Neural cell (in vitro differentiated cells): ENCODE measurements around the gene STS. TPM values are rescaled to one million over a fixed set of nuclear protein-coding genes. Genes with fewer than 3 reads are reported as not detected.

Experiments
- H2AFZ ChIP-seq: fragments of 200-600, 300-800 bp; sonication (generic), shearing (Covaris generic); 2 replicates; pipeline ENCODE4 v1.6.0; 2014; ENCODE audit warnings: low read depth, mild to moderate bottlenecking, antibody characterized with exemption, low read length, moderate library complexity
- H3F3A ChIP-seq: fragments of 200-600 bp; shearing (Covaris generic); 2 replicates; pipeline ENCODE4 v1.6.1; 2016; ENCODE audit warnings: mild to moderate bottlenecking, moderate library complexity, mixed read lengths, antibody characterized with exemption, low read length; ENCODE audit not compliant: insufficient read depth, poor library complexity, severe bottlenecking
- H3K27ac ChIP-seq: fragments of 200-600, 300-800 bp; sonication (generic), shearing (Covaris generic); 2 replicates; pipeline ENCODE4 v1.5.1; 2014; ENCODE audit warnings: mild to moderate bottlenecking, low read length, moderate library complexity
- H3K27me3 ChIP-seq: fragments of 300-800, 200-600 bp; sonication (generic), shearing (Covaris generic); 2 replicates; pipeline ENCODE4 v1.6.0; 2014; ENCODE audit warnings: mild to moderate bottlenecking, low read depth, low read length, moderate library complexity; ENCODE audit not compliant: insufficient read depth
- H3K36me3 ChIP-seq: fragments of 300-800, 200-600 bp; sonication (generic), shearing (Covaris generic); 2 replicates; pipeline ENCODE4 v1.5.1; 2014; ENCODE audit warnings: mild to moderate bottlenecking, antibody characterized with exemption, low read length, moderate library complexity; ENCODE audit not compliant: insufficient read depth
- H3K4me2 ChIP-seq: fragments of 300-800, 200-600 bp; sonication (generic), shearing (Covaris generic); 2 replicates; pipeline ENCODE4 v1.6.0; 2014; ENCODE audit warnings: mild to moderate bottlenecking, low read length
- H3K4me3 ChIP-seq: fragments of 300-800, 200-600 bp; sonication (generic), shearing (Covaris generic); 2 replicates; pipeline ENCODE4 v1.5.1; 2014; ENCODE audit warnings: mild to moderate bottlenecking, low read length, moderate library complexity
- H3K79me2 ChIP-seq: fragments of 200-600 bp; shearing (Covaris generic); replicated peaks from 2 replicates; pipeline ENCODE4 v1.6.0; 2014; ENCODE audit warnings: mild to moderate bottlenecking, low read length, moderate library complexity; ENCODE audit not compliant: insufficient read depth
- H3K9ac ChIP-seq: fragments of 300-800, 200-600 bp; sonication (generic), shearing (Covaris generic); 2 replicates; pipeline ENCODE4 v1.6.1; 2016; ENCODE audit warnings: mild to moderate bottlenecking, low read length, mixed read lengths
- H3K9me2 ChIP-seq: fragments of 200-600 bp; shearing (Covaris generic); 2 replicates; pipeline ENCODE4 v1.6.1; 2016; ENCODE audit warnings: mild to moderate bottlenecking, low read length, mixed read lengths; ENCODE audit not compliant: insufficient read depth
- H3K9me3 ChIP-seq: fragments of 200-600, 300-800 bp; sonication (generic), shearing (Covaris generic); 2 replicates; pipeline ENCODE4 v1.6.1; 2016; ENCODE audit warnings: mild to moderate bottlenecking, mixed run types, low read length, moderate library complexity, mixed read lengths
- H4K20me1 ChIP-seq: fragments of 200-600 bp; shearing (Covaris generic); 2 replicates; pipeline ENCODE4 v1.6.1; 2016; ENCODE audit warnings: mild to moderate bottlenecking, mixed run types; ENCODE audit not compliant: insufficient read depth
- EP300 ChIP-seq: fragments of 450-650 bp; conservative IDR thresholded peaks from 2 replicates; pipeline ENCODE4 v1.6.1; 2014; ENCODE audit warnings: antibody characterized with exemption, mild to moderate bottlenecking, moderate library complexity; ENCODE audit not compliant: poor library complexity, severe bottlenecking
- EZH2 ChIP-seq: fragments of 200-600, 300-800 bp; shearing (Covaris generic), sonication (generic); IDR thresholded peaks from 2 replicates; pipeline ENCODE4 v1.6.1; 2014; ENCODE audit warnings: antibody characterized with exemption, low read length, borderline replicate concordance, mild to moderate bottlenecking; ENCODE audit not compliant: insufficient read depth, poor library complexity, severe bottlenecking
- MXI1 ChIP-seq: fragments of 450-650 bp; conservative IDR thresholded peaks from 2 replicates; pipeline ENCODE4 v1.6.1; 2014; ENCODE audit warnings: antibody characterized with exemption, mild to moderate bottlenecking; ENCODE audit not compliant: poor library complexity, severe bottlenecking
- POLR2AphosphoS5 ChIP-seq: IDR thresholded peaks from 2 replicates; pipeline ENCODE4 v1.6.1; 2012
- RAD21 ChIP-seq: fragments of 450-650 bp; conservative IDR thresholded peaks from 2 replicates; pipeline ENCODE4 v1.6.1; 2014; ENCODE audit warnings: antibody characterized with exemption, mild to moderate bottlenecking, moderate library complexity
- SMC3 ChIP-seq: fragments of 450-650 bp; conservative IDR thresholded peaks from 2 replicates; pipeline ENCODE4 v1.6.1; 2014; ENCODE audit warnings: antibody characterized with exemption, mild to moderate bottlenecking, moderate library complexity; ENCODE audit not compliant: poor library complexity
- TAF1 ChIP-seq: IDR thresholded peaks from 2 replicates; pipeline ENCODE4 v1.6.1; 2012; ENCODE audit warnings: low read depth
- polyA plus RNA-seq: library from polyadenylated mRNA; depleted of rRNA; stranded (reverse); fragments of >200 nt; gene quantifications from 2 replicates; pipeline ENCODE4 v1.2.3, GENCODE V29; 2014
- TF ChIP-seq, protein P1 (sequence below): IDR thresholded peaks from 2 replicates; pipeline ENCODE4 v1.6.1; 2012; ENCODE audit warnings: borderline replicate concordance
- TF ChIP-seq, protein P2 (sequence below): fragments of 450-650 bp; IDR thresholded peaks from 2 replicates; pipeline ENCODE4 v1.5.1; 2014; ENCODE audit warnings: antibody characterized with exemption, mild to moderate bottlenecking, moderate library complexity; ENCODE audit not compliant: poor library complexity, severe bottlenecking

STS gene
- polyA plus RNA-seq, 1 donor from 2014 or later = 1.7 TPM

DNA sequence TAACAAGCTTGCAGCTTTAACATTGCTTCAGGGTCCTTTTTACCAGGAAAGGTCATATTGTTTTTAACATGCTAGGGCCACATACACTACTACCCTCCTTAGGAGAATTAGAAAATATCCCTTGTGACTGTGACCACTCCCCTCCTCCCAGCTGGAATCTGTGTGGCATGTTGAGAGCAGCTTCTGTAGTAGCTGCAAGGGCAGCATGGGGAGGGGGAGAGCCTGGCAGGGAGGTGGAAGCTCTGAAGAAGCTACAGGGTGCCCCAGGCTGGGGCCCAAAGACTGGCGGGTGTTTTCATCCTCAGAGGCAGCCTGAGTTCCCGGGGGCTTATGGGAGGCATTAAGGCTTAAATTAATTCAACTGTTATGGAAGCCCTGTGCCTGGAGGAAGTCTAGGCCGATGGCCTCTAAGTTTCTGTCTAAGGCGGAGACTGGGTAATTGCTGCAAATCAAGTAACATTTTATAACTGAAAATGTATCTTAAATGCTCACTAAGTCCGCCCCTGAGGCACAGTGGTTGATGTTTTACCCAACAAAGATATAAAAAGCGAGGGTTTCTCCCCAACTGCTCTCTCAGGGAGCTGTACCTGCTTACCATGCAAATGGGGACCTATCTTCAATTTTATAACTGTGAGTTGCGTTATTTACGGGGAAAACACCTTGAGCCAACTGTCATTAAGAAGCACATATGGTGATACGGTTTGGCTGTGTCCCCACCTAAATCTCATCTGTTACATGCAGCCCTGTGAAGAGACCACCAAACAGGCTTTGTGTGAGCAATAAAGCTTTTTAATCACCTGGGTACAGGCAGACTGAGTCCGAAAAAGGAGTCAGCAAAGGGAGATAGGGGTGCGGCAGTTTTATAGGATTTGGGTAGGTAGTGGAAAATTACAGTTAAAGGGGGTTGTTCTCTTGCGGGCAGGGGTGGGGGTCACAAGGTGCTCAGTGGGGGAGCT lies 37.4 kb upstream of the STS start:
- Histone ChIP-seq H3K9me2 (no peaks in the 10 kb centered on the region), H3K27ac (no peak overlapping the region), H3K4me3 (no peak overlapping the region), H2AFZ (no peak overlapping the region), H3K9ac (no peak overlapping the region), H3K36me3 (no peaks in the 10 kb centered on the region), H3K4me2 (no peak overlapping the region), H3F3A (no peaks in the 10 kb centered on the region), H3K79me2 (no peaks in the 10 kb centered on the region), H3K9me3 (no peaks in the 10 kb centered on the region), H4K20me1 (no peaks in the 10 kb centered on the region), H3K27me3 (no peaks in the 10 kb centered on the region)
- no peak for TF ChIP-seq EZH2
- TF ChIP-seq, protein P1, sequence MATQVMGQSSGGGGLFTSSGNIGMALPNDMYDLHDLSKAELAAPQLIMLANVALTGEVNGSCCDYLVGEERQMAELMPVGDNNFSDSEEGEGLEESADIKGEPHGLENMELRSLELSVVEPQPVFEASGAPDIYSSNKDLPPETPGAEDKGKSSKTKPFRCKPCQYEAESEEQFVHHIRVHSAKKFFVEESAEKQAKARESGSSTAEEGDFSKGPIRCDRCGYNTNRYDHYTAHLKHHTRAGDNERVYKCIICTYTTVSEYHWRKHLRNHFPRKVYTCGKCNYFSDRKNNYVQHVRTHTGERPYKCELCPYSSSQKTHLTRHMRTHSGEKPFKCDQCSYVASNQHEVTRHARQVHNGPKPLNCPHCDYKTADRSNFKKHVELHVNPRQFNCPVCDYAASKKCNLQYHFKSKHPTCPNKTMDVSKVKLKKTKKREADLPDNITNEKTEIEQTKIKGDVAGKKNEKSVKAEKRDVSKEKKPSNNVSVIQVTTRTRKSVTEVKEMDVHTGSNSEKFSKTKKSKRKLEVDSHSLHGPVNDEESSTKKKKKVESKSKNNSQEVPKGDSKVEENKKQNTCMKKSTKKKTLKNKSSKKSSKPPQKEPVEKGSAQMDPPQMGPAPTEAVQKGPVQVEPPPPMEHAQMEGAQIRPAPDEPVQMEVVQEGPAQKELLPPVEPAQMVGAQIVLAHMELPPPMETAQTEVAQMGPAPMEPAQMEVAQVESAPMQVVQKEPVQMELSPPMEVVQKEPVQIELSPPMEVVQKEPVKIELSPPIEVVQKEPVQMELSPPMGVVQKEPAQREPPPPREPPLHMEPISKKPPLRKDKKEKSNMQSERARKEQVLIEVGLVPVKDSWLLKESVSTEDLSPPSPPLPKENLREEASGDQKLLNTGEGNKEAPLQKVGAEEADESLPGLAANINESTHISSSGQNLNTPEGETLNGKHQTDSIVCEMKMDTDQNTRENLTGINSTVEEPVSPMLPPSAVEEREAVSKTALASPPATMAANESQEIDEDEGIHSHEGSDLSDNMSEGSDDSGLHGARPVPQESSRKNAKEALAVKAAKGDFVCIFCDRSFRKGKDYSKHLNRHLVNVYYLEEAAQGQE = no peak
- no peak for TF ChIP-seq RAD21
- TF ChIP-seq POLR2AphosphoS5 = no peak
- TF ChIP-seq, protein P2, sequence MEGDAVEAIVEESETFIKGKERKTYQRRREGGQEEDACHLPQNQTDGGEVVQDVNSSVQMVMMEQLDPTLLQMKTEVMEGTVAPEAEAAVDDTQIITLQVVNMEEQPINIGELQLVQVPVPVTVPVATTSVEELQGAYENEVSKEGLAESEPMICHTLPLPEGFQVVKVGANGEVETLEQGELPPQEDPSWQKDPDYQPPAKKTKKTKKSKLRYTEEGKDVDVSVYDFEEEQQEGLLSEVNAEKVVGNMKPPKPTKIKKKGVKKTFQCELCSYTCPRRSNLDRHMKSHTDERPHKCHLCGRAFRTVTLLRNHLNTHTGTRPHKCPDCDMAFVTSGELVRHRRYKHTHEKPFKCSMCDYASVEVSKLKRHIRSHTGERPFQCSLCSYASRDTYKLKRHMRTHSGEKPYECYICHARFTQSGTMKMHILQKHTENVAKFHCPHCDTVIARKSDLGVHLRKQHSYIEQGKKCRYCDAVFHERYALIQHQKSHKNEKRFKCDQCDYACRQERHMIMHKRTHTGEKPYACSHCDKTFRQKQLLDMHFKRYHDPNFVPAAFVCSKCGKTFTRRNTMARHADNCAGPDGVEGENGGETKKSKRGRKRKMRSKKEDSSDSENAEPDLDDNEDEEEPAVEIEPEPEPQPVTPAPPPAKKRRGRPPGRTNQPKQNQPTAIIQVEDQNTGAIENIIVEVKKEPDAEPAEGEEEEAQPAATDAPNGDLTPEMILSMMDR = no peak
- TF ChIP-seq EP300 = no peak
- TF ChIP-seq MXI1 = no peak
- no peak for TF ChIP-seq SMC3
- TF ChIP-seq TAF1 = no peak

DNA sequence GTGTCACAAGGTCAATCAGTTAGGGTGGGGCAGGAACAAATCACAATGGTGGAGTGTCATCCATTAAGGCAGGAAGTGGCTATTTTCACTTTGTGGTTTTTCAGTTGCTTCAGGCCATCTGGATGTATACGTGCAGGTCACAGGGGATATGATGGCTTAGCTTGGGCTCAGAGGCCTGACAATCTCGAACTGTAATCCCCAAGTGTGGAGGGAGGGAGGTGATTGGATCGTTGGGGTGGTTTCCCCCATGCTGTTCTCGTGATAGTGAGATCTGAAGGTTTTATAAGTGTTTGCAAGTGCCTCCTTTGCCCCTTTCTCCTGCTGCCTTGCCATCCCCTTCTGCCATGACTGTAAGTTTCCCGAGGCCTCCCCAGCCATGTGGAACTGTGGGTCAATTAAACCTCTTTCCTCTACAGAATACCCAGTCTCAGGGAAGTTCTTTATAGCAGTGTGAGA lies 36.7 kb upstream of the STS start:
- Histone ChIP-seq H3K79me2 (no peaks in the 10 kb centered on the region), H3K9me3 (no peaks in the 10 kb centered on the region)

More for the DNA sequence above, 36.7 kb upstream of the STS start:
- Histone ChIP-seq H3K4me3 (no peak overlapping the region), H3K27me3 (no peaks in the 10 kb centered on the region), H3K9me2 (no peaks in the 10 kb centered on the region), H4K20me1 (no peaks in the 10 kb centered on the region), H2AFZ (no peak overlapping the region), H3K9ac (no peak overlapping the region), H3K27ac (no peak overlapping the region), H3F3A (no peaks in the 10 kb centered on the region), H3K36me3 (no peaks in the 10 kb centered on the region), H3K4me2 (no peak overlapping the region)
- TF ChIP-seq MXI1 (no peak), EP300 (no peak), POLR2AphosphoS5 (no peak), TAF1 (no peak), RAD21 (no peak), SMC3 (no peak), EZH2 (no peak)
- TF ChIP-seq, protein P2 = no peak
- TF ChIP-seq, protein P1 = no peak
